K562 (cell line): Measurements from ENCODE around the gene HIVEP3. TPM values are rescaled to one million over a fixed set of nuclear protein-coding genes. Genes with fewer than 3 reads are reported as not detected.

Experiments
- ATAC-seq: fragments of 200-7000 bp; cut with Tn5 transposase; 3 replicates; pipeline ENCODE4 v1.9.1; 2020; ENCODE audit warnings: moderate library complexity
- Bru-seq: library from RNA; stranded (reverse); fragments of 400-500 nt; gene quantifications from one replicate; lab custom pipeline; 2021; lab: Mats Ljungman, UMichigan
- BruChase-seq, 2 experiments: library from RNA; stranded (reverse); fragments of 400-500 nt; gene quantifications; one replicate each; lab custom pipeline; 2021; lab: Mats Ljungman, UMichigan
- BruUV-seq: library from RNA; stranded (reverse); fragments of 400-500 nt; replicated peaks from 2 replicates; lab custom pipeline; 2021; lab: Mats Ljungman, UMichigan
- CTCF ChIA-PET: fragments of 300-600 bp; formaldehyde crosslinking; extraction: SDS; loops from one replicate; lab custom pipeline; 2021; ENCODE audit warnings: low intra/inter-chr PET ratio; lab: Yijun Ruan, JAX
- POLR2A ChIA-PET: fragments of 300-600, 350-650 bp; sonication (Branson Sonifier 250); formaldehyde crosslinking; extraction: SDS; loops from one replicate; lab custom pipeline; 2021; ENCODE audit warnings: antibody characterized with exemption, inconsistent platforms; lab: Yijun Ruan, JAX
- DNase-seq, 4 experiments: peaks; one replicate each; pipeline versions ENCODE4 v3.0.0 to v3.0.0-alpha.2; 2011 to 2018; ENCODE audit warnings: low spot score in 3 of 4, mixed read lengths in 3 of 4; ENCODE audit errors: extremely low read depth in 1 of 4
- FAIRE-seq: peaks from 2 replicates; lab custom pipeline; 2011; peaks lifted over from hg19 to GRCh38; lab: Jason Lieb, UNC
- H2AFZ ChIP-seq: 2 replicates; pipeline ENCODE4 v1.6.0; 2011; ENCODE audit warnings: low read depth, low read length, control low read depth, inconsistent platforms
- H3K27ac ChIP-seq: fragments of 200-600 bp; 3 replicates; pipeline ENCODE4 v1.8.0; 2011; ENCODE audit warnings: low read depth, mild to moderate bottlenecking, control low read depth, inconsistent platforms, low read length, moderate library complexity, mixed read lengths; ENCODE audit errors: extremely low read depth
- H3K27me3 ChIP-seq, 2 experiments: fragments of 300-600 bp in 1 of 2; 2 replicates in 1 of 2; 3 replicates in 1 of 2; pipeline versions ENCODE4 v1.6.0 to v1.8.0; 2011; ENCODE audit warnings: inconsistent platforms in 2 of 2, low read length in 2 of 2, mild to moderate bottlenecking in 1 of 2, mixed read lengths in 1 of 2, moderate library complexity in 1 of 2; ENCODE audit not compliant: control insufficient read depth in 2 of 2, insufficient read depth in 2 of 2
- H3K36me3 ChIP-seq: fragments of 300-600 bp; 3 replicates; pipeline ENCODE4 v1.8.0; 2011; ENCODE audit warnings: mild to moderate bottlenecking, low read length, inconsistent platforms; ENCODE audit not compliant: control insufficient read depth, insufficient read depth
- H3K4me1 ChIP-seq, 2 experiments: fragments of 200-600 bp in 1 of 2; replicated peaks in 1 of 2; 2 replicates in 1 of 2; 3 replicates in 1 of 2; pipeline versions ENCODE4 v1.5.1 to v1.8.0; 2011; ENCODE audit warnings: inconsistent platforms in 2 of 2, low read length in 2 of 2, mild to moderate bottlenecking in 1 of 2, mixed read lengths in 1 of 2, moderate library complexity in 1 of 2; ENCODE audit not compliant: control insufficient read depth in 2 of 2, insufficient read depth in 2 of 2
- H3K4me2 ChIP-seq: 2 replicates; pipeline ENCODE4 v1.6.1; 2011; ENCODE audit warnings: low read length, control low read depth, inconsistent platforms, mixed read lengths; ENCODE audit not compliant: insufficient read depth
- H3K4me3 ChIP-seq: fragments of 200-600 bp; sonication (generic), shearing (Covaris generic); 2 replicates; pipeline ENCODE4 v1.5.1; 2016; ENCODE audit warnings: control low read depth, inconsistent platforms
- H3K79me2 ChIP-seq: fragments of 200-600 bp; 3 replicates; pipeline ENCODE4 v1.8.0; 2011; ENCODE audit warnings: low read length, inconsistent platforms; ENCODE audit not compliant: control insufficient read depth, insufficient read depth
- H3K9ac ChIP-seq, 2 experiments: 2 replicates each; pipeline versions ENCODE4 v1.6.0 to v1.6.1; 2011; ENCODE audit warnings: low read depth in 2 of 2, low read length in 2 of 2, control low read depth in 1 of 2, inconsistent platforms in 1 of 2, mild to moderate bottlenecking in 1 of 2, mixed read lengths in 1 of 2; ENCODE audit not compliant: insufficient read depth in 1 of 2
- H3K9me1 ChIP-seq: one replicate; pipeline ENCODE4 v1.6.0; 2011; ENCODE audit warnings: inconsistent platforms, mild to moderate bottlenecking, low read length, moderate library complexity; ENCODE audit not compliant: control insufficient read depth, insufficient read depth
- H3K9me3 ChIP-seq: replicated peaks from 2 replicates; pipeline ENCODE4 v1.5.1; 2011; ENCODE audit warnings: low read depth, low read length, inconsistent platforms; ENCODE audit not compliant: control insufficient read depth, insufficient read depth
- H4K20me1 ChIP-seq: replicated peaks from 2 replicates; pipeline ENCODE4 v1.6.1; 2011; ENCODE audit warnings: low read length, inconsistent platforms, mixed read lengths; ENCODE audit not compliant: control insufficient read depth, insufficient read depth
- NRF1 ChIP-seq, 2 experiments: fragments of 450-650 bp; IDR thresholded peaks in 1 of 2; conservative IDR thresholded peaks in 1 of 2; 2 replicates each; pipeline ENCODE4 v1.6.1; 2014; ENCODE audit warnings: mild to moderate bottlenecking in 2 of 2
- PKNOX1 ChIP-seq: fragments of 450-650 bp; IDR thresholded peaks from 2 replicates; pipeline ENCODE4 v1.6.1; 2016
- ZBTB12 ChIP-seq: fragments of 250-450 bp; sonication (Bioruptor Pico); IDR thresholded peaks from 2 replicates; pipeline ENCODE4 v1.4.0; 2020
- ZFP91 ChIP-seq: sonication (generic); formaldehyde crosslinking; IDR thresholded peaks from 2 replicates; pipeline ENCODE4 v1.8.0; 2022; ENCODE audit warnings: mild to moderate bottlenecking, missing genetic modification reagents
- WGBS: fragments of 100-300 bp; shearing (Covaris generic); methylation state at CpG from one replicate; pipeline ENCODE4 v1.1.6; 2016; ENCODE audit warnings: low coverage, mixed read lengths; ENCODE audit not compliant: insufficient coverage; ENCODE audit errors: missing lambda C conversion rate; 5-methylcytosine and 5-hydroxymethylcytosine counted together
- in situ Hi-C: fragments of 300-500 bp; cut with MboI; formaldehyde crosslinking; loops from 4 replicates; pipeline ENCODE4 v1.15.0; 2018; ENCODE audit warnings: inconsistent platforms, mixed read lengths
- intact Hi-C: fragments of 100-400 bp; cut with micrococcal nuclease; formaldehyde crosslinking; loops from 2 replicates; pipeline ENCODE4 v1.14.2; 2022
- long read RNA-seq, 3 experiments: library from polyadenylated mRNA in 2 of 3; library from RNA in 1 of 3; unstranded in 2 of 3; stranded (forward) in 1 of 3; transcript quantifications; one replicate each; pipeline ENCODE4 v2.0.0, GENCODE V29; 2019 to 2022
- polyA minus RNA-seq, 3 experiments: library from RNA; depleted of rRNA, polyadenylated mRNA; stranded (reverse); fragments of >200 nt; gene quantifications; 2 replicates each; pipeline ENCODE4 v1.2.3, GENCODE V29; 2011
- polyA plus RNA-seq, 8 experiments: library from polyadenylated mRNA; depleted of rRNA in 4 of 8; stranded (reverse) in 5 of 8; unstranded in 3 of 8; fragments of >200 nt; fragmentation: Nextera tagmentation in 2 of 8; fragmentation: Illumina TruSeq in 1 of 8; extraction: Ambion mirVana in 2 of 8; extraction: Trizol in 1 of 8; gene quantifications; 2 replicates each; pipeline versions ENCODE4 v1.2.1 to v1.2.3, GENCODE V29; 2011 to 2014; ENCODE audit warnings: inconsistent platforms in 1 of 8, missing spikeins in 1 of 8
- total RNA-seq, 7 experiments: library from RNA; depleted of rRNA in 6 of 7; stranded (reverse); fragments of >200 nt in 6 of 7; fragmentation: Illumina TruSeq in 2 of 7; extraction: Trizol in 2 of 7; gene quantifications; 2 replicates each; pipeline versions ENCODE4 v1.2.1 to v1.2.3, GENCODE V29; 2011 to 2021; ENCODE audit warnings: low replicate concordance in 1 of 7

Gene HIVEP3
- 1.9 and 2.5 TPM in 2 replicates for total RNA-seq (2011; cell fraction: chromatin; rRNA removed; ENCODE audit: low replicate concordance)
- 0.83 and 2.0 TPM in 2 replicates for total RNA-seq (2011; cell fraction: nucleolus; rRNA removed)
- 1.5 and 2.0 TPM in 2 replicates for total RNA-seq (2011; cell fraction: nucleoplasm; rRNA removed)
- 0.09 and 0.16 TPM in 2 replicates for total RNA-seq (2014; rRNA removed)
- 0.26 and 0.33 TPM in 2 replicates for total RNA-seq (2014; rRNA removed; fragmentation: Illumina TruSeq; extraction: Trizol)
- 0.11 and 0.23 TPM in 2 replicates for total RNA-seq (2015; rRNA removed; fragmentation: Illumina TruSeq; extraction: Trizol)
- total RNA-seq (2021), result 0.58 and 0.63 TPM in 2 replicates
- polyA plus RNA-seq (2011; rRNA removed), result 0.23 and 0.35 TPM in 2 replicates
- polyA plus RNA-seq (2011; cell fraction: cytosol; rRNA removed), result 0.28 and 0.54 TPM in 2 replicates
- polyA plus RNA-seq (2011; cell fraction: nucleus; rRNA removed), result 0.38 and 0.65 TPM in 2 replicates
- polyA plus RNA-seq (2012), result 0.43 and 0.93 TPM in 2 replicates
- 0.53 and 0.55 TPM in 2 replicates for polyA plus RNA-seq (2014; fragmentation: Illumina TruSeq; extraction: Trizol)
- polyA plus RNA-seq (2014; fragmentation: Nextera tagmentation; extraction: Ambion mirVana), result under 1 TPM in 1 of 2 experiments, not detected in 1; 0.11 TPM
- 0.15 and 0.49 TPM in 2 replicates for polyA plus RNA-seq (2014; rRNA removed)
- 0.45 and 0.74 TPM in 2 replicates for polyA minus RNA-seq (2011; rRNA and poly(A)+ RNA removed)
- polyA minus RNA-seq (2011; cell fraction: cytosol; rRNA and poly(A)+ RNA removed), result 0.55 TPM in 1 of 2 replicates, not detected in the other
- polyA minus RNA-seq (2011; cell fraction: nucleus; rRNA and poly(A)+ RNA removed), result 0.11 and 0.40 TPM in 2 replicates
- Bru-seq, nascent RNA, result percentile 24 among the genes with signal in this experiment
- percentile 21 among the genes with signal in this experiment for BruChase-seq, experiment 1, labeled RNA remaining after a 2-hour chase
- percentile 19 among the genes with signal in this experiment for BruChase-seq, experiment 2, labeled RNA remaining after a 6-hour chase
- long read RNA-seq, experiment 1, partial matches to known transcripts, result 0 of 4 reads
- long read RNA-seq, experiment 1, other reads (novel, unspliced or antisense), result 4 of 4 reads
- long read RNA-seq, experiment 2, result 0 reads
- long read RNA-seq, experiment 3, result 0 reads

GRCh38 chr1:41918450-41919043 lies at the start of gene HIVEP3:
TSS of gene HIVEP3 (minus strand) at chr1:41918922.
- Histone ChIP-seq H3K27ac (no peak within 1 kb of the TSS), H3K4me2 (peak within 1 kb of the TSS; percentile 32; the same call in 1 of the 2 replicates), H3K36me3 (no peaks in the 10 kb centered on the region), H3K9me1 (no peaks in the 10 kb centered on the region), H3K9me3 (no peaks in the 10 kb centered on the region), H4K20me1 (0 out of 2 replicates have a peak, but pooled peaks cover 3% of the 10 kb centered on the region), H3K4me1 (peaks cover 0 to 12% of the 10 kb centered on the region in 2 experiments; a peak in 2 of 5 replicates), H3K9ac (peak within 1 kb of the TSS in 1 of 2 experiments; percentile 67; a peak in 1 of 4 replicates), H3K27me3 (peaks cover 23 to 44% of the 10 kb centered on the region in 2 experiments; a peak in 4 of 5 replicates), H3K4me3 (no peak within 1 kb of the TSS), H2AFZ (peak within 1 kb of the TSS; percentile 41; the same call in 1 of the 2 replicates), H3K79me2 (no peaks in the 10 kb centered on the region)
- ATAC-seq (peak; percentile 50), DNase-seq (no peak), FAIRE-seq (no peak)
- 5% methylated on average over 15 of the region's 15 CpGs for WGBS
- no TSS peak for BruUV-seq
- intact Hi-C loops, result no loop called here
- in situ Hi-C loops, result no loop called here
- ChIA-PET CTCF (no interaction called here), POLR2A (no interaction called here)
- TF ChIP-seq ZBTB12, result no peak
- TF ChIP-seq NRF1 (conservative IDR thresholded peaks at IDR 0.05 in 1 of 2, IDR thresholded peaks at IDR 0.05 in 1 of 2), result peak in 1 of 2 experiments; percentile 39; a peak in 2 of 4 replicates
- TF ChIP-seq ZFP91 (CRISPR knock-in tag), result peak; percentile 87
- peak; percentile 53; the same call in 1 of the 2 replicates for TF ChIP-seq PKNOX1
